Body of pancreas (tissue), 4 donors: Measurements from ENCODE around the gene PTPRN2.

Experiments
- POLR2A ChIP-seq, 3 donors: fragments of 450-650 bp; IDR thresholded peaks; one replicate each; pipeline ENCODE4 v1.6.1; 2016; ENCODE audit warnings: antibody characterized with exemption in 3 of 3, mild to moderate bottlenecking in 2 of 3
- TF ChIP-seq, protein P1 (sequence below), 7 experiments: fragments of 450-650 bp in 4 of 7; fragments of 200-600 bp in 3 of 7; sonication (generic) in 3 of 7; IDR thresholded peaks; one replicate each; pipeline ENCODE4 v1.5.1; 2016 to 2019; ENCODE audit warnings: antibody characterized with exemption in 7 of 7

DNA sequence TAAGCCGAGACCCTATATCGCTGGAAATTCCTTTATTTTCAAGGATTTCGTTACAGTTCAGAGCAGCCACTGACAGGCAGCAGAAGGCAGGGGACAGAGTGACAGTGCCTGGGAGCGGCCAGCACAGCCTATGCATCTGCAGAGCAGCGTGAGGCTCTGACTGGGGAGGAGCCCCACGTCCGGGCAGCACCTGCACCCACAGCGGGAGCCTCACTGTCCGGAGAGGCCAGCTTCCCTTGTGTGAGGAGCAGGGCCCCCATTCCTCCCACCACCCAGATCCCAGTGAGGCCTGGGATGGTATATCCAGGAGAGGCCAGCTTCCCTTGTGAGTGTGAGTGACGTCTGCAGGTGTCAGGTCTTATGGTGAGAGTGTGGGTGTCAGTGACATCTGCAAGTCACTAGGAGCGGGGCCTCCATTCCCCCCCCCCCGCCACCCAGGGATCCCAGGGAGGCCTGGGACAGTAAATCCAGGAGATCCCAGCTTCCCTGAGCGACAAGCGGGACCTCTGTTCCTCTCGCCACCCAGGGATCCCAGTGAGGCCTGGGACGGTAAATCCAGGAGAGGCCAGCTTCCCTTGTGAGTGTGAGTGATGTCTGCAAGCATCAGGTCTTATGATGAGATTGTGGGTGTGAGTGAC, 259.1 kb downstream of the PTPRN2 start:
- TF ChIP-seq, protein P1, sequence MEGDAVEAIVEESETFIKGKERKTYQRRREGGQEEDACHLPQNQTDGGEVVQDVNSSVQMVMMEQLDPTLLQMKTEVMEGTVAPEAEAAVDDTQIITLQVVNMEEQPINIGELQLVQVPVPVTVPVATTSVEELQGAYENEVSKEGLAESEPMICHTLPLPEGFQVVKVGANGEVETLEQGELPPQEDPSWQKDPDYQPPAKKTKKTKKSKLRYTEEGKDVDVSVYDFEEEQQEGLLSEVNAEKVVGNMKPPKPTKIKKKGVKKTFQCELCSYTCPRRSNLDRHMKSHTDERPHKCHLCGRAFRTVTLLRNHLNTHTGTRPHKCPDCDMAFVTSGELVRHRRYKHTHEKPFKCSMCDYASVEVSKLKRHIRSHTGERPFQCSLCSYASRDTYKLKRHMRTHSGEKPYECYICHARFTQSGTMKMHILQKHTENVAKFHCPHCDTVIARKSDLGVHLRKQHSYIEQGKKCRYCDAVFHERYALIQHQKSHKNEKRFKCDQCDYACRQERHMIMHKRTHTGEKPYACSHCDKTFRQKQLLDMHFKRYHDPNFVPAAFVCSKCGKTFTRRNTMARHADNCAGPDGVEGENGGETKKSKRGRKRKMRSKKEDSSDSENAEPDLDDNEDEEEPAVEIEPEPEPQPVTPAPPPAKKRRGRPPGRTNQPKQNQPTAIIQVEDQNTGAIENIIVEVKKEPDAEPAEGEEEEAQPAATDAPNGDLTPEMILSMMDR (IDR thresholded peaks at IDR 0.05) = no peak
- no peak for TF ChIP-seq POLR2A (IDR thresholded peaks at IDR 0.05)
